HG03558 (cell line): ENCODE results near the gene ADAMTSL1.

Experiments
- ATAC-seq: cut with Tn5 transposase; IDR thresholded peaks from one replicate; pipeline ENCODE4 v1.9.1; 2021; ENCODE audit warnings: moderate number of reproducible peaks; ENCODE audit not compliant: unreplicated experiment; ENCODE audit errors: extremely low read depth

Gene ADAMTSL1

DNA sequence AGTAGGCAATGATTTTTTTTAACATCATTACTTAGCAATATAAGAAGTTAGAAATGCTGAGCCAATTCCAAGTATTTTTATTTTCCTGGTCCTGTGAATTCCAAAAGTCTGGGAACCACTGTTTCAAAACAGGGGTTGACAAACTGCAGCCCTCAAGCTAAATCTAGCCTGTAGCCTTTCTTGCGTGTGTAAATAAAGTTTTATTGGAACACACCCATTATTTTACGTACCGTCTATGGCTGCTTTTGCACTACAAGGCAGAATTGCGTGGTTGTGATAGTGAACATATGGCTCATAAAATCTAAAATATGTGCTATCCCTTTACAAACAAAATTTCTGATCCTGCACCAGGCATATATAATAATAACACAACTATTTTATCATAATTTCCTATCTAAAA, 280.0 kb downstream of the ADAMTSL1 start:
- no peak for ATAC-seq

DNA sequence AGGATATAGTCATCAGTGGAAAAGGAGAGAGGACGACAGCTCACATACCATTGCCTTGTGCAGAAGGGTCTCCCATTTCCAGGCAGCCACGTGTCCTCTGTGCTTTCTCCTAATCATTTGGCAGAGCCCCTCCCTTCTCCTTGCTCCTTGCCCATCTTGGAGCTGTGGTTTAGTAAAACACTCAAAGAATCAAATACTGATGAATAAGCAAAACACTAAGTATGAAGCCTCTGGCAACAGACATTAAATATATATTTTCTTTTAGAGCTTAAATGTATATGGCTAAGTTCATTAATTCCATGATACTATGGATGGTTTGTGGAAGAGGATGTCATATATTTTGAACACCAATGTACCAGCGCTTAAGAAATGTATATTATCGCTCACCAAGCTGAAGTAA, 280.6 kb downstream of the ADAMTSL1 start:
- ATAC-seq, result no peak

DNA sequence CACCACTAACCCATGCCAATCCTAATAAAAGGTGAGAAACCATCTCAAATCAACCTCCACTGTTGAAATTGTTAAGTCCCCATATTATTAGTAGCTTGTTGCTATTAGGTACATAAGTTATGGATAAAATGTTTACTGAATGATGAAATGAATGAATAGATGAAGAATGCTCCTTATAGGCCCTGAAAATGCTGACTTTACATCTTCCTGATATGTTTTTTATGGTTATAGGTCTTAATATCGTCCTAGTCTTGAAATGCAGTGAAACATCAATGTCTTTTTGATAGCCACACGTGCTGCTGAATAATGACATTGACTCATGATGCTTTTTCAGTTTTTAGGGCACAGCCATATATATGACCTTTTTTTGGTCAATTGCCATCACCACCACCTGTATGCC, 281.3 kb downstream of the ADAMTSL1 start:
- no peak for ATAC-seq

GRCh38 chr9:18756712-18757125, 282.8 kb downstream of the ADAMTSL1 start:
- ATAC-seq, result peak; percentile 50

DNA sequence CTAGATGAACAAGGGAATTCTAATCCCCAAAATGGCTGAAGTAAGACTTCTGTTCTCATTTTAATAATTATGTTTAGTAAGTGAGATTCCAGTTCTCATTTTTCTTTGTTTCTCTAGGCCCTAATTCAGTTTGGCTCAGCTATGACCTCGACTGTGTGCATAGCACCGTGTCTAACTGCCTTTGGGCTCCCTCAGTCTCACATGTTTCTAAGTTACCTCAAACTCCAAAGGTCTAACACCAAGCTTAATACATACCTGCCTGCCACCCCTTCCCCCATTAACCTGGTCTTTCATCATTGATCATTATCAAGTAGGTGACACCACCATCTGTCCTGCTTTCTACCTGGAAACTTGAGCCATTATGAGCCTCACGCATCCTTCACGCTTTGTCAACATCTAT, 285.9 kb downstream of the ADAMTSL1 start:
- no peak for ATAC-seq

- ATAC-seq, result no peak
Measured at GRCh38 chr9:18761742-18762300, 287.9 kb downstream of the ADAMTSL1 start.

GRCh38 chr9:18766989-18767550, 293.1 kb downstream of the ADAMTSL1 start:
- ATAC-seq, result no peak

DNA sequence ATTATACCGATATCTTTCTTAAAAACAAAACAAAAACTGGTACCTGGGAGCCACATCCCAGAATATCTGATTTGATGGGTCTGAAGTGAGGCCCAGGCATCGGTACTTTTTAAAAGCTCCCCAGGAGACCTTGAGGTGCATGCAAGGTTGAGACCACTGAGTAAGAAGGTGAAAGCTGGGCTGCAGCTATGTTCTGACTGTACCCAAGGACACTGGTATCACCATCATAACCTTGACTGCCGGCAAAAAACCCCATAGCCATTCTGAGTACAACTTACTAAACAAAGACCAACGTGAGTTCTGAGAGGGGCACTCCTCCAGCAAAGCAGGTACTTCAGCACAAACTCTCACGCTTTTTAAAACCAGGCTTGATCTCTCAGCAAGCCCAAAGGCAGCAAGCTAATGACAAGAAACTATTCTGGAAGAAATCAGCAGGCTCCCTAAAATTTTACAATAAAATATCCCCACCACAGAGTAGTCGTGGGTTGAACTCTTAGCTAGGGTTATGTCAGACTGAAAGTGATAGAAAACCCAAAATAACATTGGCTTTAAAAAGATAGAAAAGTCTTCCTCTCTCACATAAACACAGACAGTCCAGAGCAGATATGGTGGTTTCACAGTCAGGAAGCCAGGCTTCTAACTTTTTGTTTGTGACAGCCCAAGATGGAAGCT, 295.1 kb downstream of the ADAMTSL1 start:
- ATAC-seq, result peak; percentile 78

DNA sequence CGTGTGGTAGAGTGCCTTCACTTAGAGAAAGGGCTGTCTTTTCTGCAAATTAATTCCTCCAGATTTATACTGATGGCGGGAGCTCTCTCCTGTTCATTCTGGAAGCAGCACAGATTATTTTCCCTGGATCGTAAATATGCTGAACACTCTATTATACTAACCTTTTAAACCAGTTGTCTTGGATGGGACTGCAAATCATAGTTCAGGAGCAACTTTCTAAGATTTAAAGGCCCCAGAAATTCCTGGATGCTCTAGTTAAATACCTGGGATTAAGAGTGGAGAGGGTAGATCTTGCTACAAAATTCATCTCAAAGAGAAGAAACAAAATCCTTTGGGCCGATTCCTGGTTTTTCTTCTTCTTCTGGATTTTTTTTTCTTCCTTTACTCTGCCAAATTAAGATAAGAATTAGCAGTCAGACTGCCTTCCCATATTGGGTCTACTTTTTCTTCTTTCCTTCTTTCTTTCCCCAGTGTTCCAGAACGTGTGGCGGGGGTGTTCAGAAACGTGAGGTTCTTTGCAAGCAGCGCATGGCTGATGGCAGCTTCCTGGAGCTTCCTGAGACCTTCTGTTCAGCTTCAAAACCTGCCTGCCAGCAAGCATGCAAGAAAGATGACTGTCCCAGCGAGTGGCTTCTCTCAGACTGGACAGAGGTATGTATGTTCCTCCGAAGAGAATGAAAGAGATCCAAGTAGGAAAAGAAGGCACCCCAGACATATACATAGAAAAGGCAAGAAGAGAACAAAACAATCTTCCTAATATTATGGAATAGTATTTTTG, 296.4 kb downstream of the ADAMTSL1 start:
- no peak for ATAC-seq

DNA sequence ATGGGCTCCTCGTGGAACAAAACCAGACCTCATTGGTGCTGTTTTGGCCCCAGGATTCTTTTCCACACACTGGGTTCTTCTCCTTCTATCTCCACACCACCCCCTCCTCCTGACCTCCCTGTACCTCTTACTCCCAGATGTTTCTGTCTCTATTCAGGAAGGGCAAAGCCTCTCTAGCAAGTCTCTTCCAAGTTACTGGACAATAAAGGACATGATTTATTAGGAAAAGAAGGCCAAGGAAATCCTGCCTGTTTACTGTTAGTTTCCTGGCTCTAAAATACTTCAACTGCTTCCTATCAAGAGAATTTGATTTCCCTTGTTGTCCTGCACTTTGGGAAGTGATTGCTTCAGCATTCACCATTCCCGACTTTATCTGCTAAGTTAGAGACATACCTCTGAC, 297.1 kb downstream of the ADAMTSL1 start:
- no peak for ATAC-seq

GRCh38 chr9:18771763-18772162, 297.8 kb downstream of the ADAMTSL1 start:
- no peak for ATAC-seq

DNA sequence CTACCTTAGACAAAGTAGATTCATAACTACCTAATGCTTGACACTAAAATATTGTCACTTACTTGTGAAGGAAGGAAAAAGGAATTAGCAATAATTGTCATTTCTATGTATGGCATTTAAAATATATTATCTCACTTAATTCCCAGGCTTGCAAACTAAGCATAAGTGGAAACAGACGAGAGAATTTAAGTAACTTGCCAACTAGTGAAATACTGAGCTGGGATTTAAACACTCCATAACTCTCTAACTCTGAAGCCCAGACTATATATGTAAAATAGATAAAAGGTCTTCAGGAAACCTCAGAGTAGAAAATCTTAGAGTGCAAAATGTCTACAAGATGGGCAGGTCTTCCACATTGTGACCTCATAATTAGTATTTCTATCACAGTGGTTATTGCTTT, 301.3 kb downstream of the ADAMTSL1 start:
- no peak for ATAC-seq

DNA sequence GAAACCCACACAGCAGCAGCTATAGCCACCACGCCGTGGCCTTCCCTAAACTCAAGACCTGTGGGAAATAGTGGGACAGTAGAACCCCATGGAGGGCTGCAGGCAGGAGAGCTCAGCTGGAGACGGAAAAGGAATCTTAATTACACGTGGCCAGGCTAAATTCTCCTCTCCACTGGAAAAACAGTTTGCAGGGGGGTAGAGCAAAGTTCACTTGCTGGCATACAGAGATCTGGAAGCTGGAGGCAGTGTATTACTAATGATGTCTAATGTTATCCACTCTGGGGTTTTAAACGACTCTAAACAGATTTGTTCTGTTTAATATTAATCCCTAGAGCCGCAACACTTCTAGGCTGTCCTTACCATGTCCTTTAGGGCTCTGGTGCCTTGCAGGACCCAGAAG, 302.0 kb downstream of the ADAMTSL1 start:
- ATAC-seq, result no peak

GRCh38 chr9:18776836-18777820, 303.2 kb downstream of the ADAMTSL1 start:
- ATAC-seq, result no peak

DNA sequence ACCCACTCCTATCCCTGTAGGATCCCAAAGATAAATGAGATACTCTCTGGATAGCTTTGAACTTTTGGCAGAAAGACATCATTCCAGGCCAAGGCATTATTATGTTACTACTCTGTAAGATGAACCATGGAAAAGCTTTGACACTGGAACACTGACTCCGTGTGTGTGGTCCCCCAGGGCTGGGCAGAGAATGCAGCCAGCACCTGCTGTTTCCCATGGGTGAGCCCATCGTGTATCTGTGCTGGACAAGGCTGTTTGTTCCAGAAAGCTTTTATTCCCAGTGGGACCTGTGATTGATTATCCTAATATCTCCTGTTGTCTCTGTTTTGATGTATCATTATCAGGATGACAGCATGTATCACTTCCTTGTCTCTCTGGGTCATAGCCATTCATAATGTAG, 304.2 kb downstream of the ADAMTSL1 start:
- ATAC-seq, result no peak

GRCh38 chr9:18778846-18779245, 304.9 kb downstream of the ADAMTSL1 start:
- ATAC-seq, result no peak

- no peak for ATAC-seq
Measured at GRCh38 chr9:18783909-18784308, 310.0 kb downstream of the ADAMTSL1 start.

GRCh38 chr9:18785604-18786003, 311.7 kb downstream of the ADAMTSL1 start:
- ATAC-seq, result no peak

DNA sequence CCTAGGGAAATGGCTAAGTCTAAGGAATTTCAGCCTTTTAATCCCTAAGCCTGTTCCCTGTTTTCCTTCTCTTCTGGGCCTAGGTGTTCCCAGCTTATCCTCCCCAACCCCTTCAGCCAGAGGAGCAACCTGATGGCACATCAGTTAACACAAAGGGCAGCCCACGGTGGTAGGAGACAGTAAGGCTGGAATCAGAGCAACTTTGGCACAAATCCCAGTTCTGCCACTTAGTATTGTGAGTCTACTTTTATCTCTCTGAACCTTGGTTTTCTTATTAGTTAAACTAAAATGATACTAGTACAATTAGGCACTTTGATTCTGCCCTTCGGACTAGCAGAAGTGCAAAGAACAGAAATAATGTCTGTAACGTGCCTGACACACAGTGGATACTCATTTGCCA, 312.2 kb downstream of the ADAMTSL1 start:
- ATAC-seq, result no peak
